ENCODE measurements around the gene VPS13A.

DNA sequence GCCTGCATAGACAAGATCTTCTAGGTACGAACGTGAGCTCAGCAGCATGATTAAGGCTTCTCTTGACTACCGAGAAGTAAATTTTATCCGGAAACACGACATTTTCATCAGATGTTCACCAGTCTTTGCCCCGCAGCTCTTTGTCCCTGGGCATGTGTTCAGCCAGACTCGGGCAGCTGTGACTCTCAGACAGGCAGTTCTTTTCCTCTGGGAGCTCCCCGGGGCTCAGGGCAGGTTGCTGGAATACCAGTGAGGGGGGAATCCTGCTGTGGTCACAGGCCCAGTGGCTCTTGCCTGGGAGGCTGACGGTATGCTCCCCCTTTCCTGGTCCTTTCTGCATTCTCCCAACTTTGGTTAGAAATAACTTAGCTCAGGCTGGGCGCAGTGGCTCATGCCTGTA lies 284.7 kb downstream of the VPS13A start:
- TF ChIP-seq POLR2AphosphoS5 (IDR thresholded peaks at IDR 0.05) (no peak), POLR2A (IDR thresholded peaks at IDR 0.05; ENCODE audit: low read depth) (no peak)
- TF ChIP-seq, protein P1, sequence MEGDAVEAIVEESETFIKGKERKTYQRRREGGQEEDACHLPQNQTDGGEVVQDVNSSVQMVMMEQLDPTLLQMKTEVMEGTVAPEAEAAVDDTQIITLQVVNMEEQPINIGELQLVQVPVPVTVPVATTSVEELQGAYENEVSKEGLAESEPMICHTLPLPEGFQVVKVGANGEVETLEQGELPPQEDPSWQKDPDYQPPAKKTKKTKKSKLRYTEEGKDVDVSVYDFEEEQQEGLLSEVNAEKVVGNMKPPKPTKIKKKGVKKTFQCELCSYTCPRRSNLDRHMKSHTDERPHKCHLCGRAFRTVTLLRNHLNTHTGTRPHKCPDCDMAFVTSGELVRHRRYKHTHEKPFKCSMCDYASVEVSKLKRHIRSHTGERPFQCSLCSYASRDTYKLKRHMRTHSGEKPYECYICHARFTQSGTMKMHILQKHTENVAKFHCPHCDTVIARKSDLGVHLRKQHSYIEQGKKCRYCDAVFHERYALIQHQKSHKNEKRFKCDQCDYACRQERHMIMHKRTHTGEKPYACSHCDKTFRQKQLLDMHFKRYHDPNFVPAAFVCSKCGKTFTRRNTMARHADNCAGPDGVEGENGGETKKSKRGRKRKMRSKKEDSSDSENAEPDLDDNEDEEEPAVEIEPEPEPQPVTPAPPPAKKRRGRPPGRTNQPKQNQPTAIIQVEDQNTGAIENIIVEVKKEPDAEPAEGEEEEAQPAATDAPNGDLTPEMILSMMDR (IDR thresholded peaks at IDR 0.05) = no peak

Data from esophagus muscularis mucosa (tissue), 3 donors.